Body of pancreas (tissue), 4 donors: ENCODE results near the gene USP13. TPM values are rescaled to one million over a fixed set of nuclear protein-coding genes. Genes with fewer than 3 reads are reported as not detected.
"Not testable (repeated sequence)": the region's sequence is repeated elsewhere in the genome, so short reads cannot be mapped to it uniquely, and the experiment has no call there.

Experiments used
- ATAC-seq: fragments of 150-250 bp; one replicate; pipeline ENCODE4 v1.9.1; 2016
- DNase-seq, 4 donors: peaks; one replicate each; pipeline ENCODE4 v3.0.0-alpha.2; 2019
- H3K27ac ChIP-seq, 4 donors: fragments of 200-600 bp; sonication (generic); 1 replicate in 3 of 4; 2 replicates in 1 of 4; pipeline versions ENCODE4 v1.5.1 to v1.6.1; 2016 to 2019; ENCODE audit warnings: mild to moderate bottlenecking in 1 of 4, mixed read lengths in 1 of 4, moderate library complexity in 1 of 4
- H3K27me3 ChIP-seq, 2 donors: fragments of 200-600 bp; sonication (generic); one replicate each; pipeline ENCODE4 v1.6.0; 2016; ENCODE audit warnings: mild to moderate bottlenecking in 1 of 2
- H3K36me3 ChIP-seq, 2 donors: fragments of 200-600 bp; sonication (generic); replicated peaks in 1 of 2; 2 replicates each; pipeline ENCODE4 v1.5.1; 2016; ENCODE audit warnings: low read depth in 2 of 2; ENCODE audit not compliant: insufficient read depth in 1 of 2
- H3K4me1 ChIP-seq: fragments of 200-600 bp; sonication (generic); one replicate; pipeline ENCODE4 v1.6.0; 2016
- H3K4me3 ChIP-seq, 2 donors: fragments of 200-600 bp; sonication (generic); 1 replicate in 1 of 2; 2 replicates in 1 of 2; pipeline ENCODE4 v1.5.1; 2016 to 2019
- H3K9me3 ChIP-seq, 3 donors: fragments of 200-600 bp; sonication (generic); 1 replicate in 2 of 3; 2 replicates in 1 of 3; pipeline ENCODE4 v1.5.1; 2016
- POLR2A ChIP-seq, 3 donors: fragments of 450-650 bp; IDR thresholded peaks; one replicate each; pipeline ENCODE4 v1.6.1; 2016; ENCODE audit warnings: antibody characterized with exemption in 3 of 3, mild to moderate bottlenecking in 2 of 3
- WGBS, 2 donors: methylation state at CpG; one replicate each; pipeline ENCODE4 v1.1.5; 2017; 5-methylcytosine and 5-hydroxymethylcytosine counted together
- intact Hi-C: fragments of 100-400 bp; cut with DNase I; formaldehyde crosslinking; loops from one replicate; pipeline ENCODE4 v1.15.1; 2023
- total RNA-seq, 2 donors: library from RNA; depleted of rRNA; stranded (reverse); fragments of >200 nt; gene quantifications; one replicate each; pipeline ENCODE4 v1.1.0, GENCODE V29; 2016
- TF ChIP-seq, protein P1 (sequence below), 7 experiments: fragments of 450-650 bp in 4 of 7; fragments of 200-600 bp in 3 of 7; sonication (generic) in 3 of 7; IDR thresholded peaks; one replicate each; pipeline ENCODE4 v1.5.1; 2016 to 2019; ENCODE audit warnings: antibody characterized with exemption in 7 of 7

The USP13 gene
- total RNA-seq, 2 donors from 2014 or later = 5.4 to 6.9 TPM

DNA sequence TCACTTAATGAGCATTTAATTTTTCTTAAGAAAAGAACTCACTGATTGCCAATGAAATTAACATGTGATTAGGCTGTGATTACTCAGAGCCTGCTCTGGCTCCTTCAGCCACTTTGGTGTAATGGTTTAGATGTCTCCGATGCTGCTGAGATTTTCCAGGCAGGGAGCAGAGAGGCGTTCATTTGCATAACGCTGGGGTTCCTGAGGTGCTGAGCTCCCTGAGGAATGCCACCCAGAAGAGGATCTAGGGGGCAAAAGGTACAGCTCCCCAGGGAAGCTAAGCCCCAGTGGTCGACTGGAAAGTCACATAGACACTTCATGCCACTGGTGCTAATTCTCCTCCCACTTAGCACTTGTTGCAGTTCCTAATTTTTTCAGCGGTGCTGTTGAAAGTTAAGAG is 119.5 kb downstream of the USP13 start:
- H3K36me3 ChIP-seq = no peaks in the 10 kb centered on the region
- no peak overlapping the region for H3K4me3 ChIP-seq
- no peak for DNase-seq
- peaks cover 14% of the 10 kb centered on the region for H3K4me1 ChIP-seq
- H3K27me3 ChIP-seq = no peaks in the 10 kb centered on the region
- intact Hi-C loops = no loop called here
- ATAC-seq = no peak
- H3K9me3 ChIP-seq = no peaks in the 10 kb centered on the region
- TF ChIP-seq, protein P1, sequence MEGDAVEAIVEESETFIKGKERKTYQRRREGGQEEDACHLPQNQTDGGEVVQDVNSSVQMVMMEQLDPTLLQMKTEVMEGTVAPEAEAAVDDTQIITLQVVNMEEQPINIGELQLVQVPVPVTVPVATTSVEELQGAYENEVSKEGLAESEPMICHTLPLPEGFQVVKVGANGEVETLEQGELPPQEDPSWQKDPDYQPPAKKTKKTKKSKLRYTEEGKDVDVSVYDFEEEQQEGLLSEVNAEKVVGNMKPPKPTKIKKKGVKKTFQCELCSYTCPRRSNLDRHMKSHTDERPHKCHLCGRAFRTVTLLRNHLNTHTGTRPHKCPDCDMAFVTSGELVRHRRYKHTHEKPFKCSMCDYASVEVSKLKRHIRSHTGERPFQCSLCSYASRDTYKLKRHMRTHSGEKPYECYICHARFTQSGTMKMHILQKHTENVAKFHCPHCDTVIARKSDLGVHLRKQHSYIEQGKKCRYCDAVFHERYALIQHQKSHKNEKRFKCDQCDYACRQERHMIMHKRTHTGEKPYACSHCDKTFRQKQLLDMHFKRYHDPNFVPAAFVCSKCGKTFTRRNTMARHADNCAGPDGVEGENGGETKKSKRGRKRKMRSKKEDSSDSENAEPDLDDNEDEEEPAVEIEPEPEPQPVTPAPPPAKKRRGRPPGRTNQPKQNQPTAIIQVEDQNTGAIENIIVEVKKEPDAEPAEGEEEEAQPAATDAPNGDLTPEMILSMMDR (IDR thresholded peaks at IDR 0.05) = no peak
- TF ChIP-seq POLR2A (IDR thresholded peaks at IDR 0.05) = no peak
- no peak overlapping the region for H3K27ac ChIP-seq
- WGBS, 2 donors = 81 to 86% methylated on average over 5 of the region's 5 CpGs

DNA sequence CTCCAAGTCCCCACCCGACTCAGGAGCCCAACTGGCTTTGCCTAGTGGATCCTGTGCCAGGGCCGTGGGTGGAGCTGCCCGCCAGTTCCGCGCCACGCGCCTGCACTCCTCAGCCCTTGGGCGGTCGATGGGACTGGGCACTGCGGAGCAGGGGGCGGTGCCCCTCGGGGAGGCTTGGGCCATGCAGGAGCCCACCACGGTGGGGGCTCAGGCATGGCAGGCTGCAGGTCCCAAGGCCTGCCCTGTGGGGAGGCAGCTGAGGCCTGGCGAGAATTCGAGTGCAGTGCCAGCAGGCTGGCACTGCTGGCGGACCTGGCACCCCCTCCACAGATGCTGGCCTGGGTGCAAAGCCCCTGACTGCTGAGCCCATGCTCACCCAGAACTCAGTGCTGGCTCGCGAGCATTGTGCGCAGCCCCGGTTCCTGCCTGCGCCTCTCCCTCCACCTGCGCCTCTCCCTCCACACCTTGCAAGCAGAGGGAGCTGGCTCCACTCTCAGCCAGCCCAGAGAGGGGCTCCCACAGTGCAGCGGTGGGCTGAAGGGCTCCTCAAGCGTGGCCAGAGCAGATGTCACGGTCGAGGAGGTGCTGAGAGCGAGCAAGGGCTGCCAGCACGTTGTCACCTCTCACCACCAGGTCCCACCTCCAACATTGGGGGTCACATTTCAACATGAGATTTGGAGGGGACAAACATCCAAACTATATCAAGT is 122.7 kb downstream of the USP13 start:
- Histone ChIP-seq H3K27ac (no peak overlapping the region), H3K36me3 (no peaks in the 10 kb centered on the region), H3K9me3 (no peaks in the 10 kb centered on the region), H3K4me3 (no peak overlapping the region), H3K4me1 (peaks cover under 1% of the 10 kb centered on the region), H3K27me3 (no peaks in the 10 kb centered on the region)
- intact Hi-C loops = no loop called here
- ATAC-seq (no peak), DNase-seq (no peak)
- TF ChIP-seq POLR2A (IDR thresholded peaks at IDR 0.05) = no peak
- TF ChIP-seq, protein P1 (IDR thresholded peaks at IDR 0.05) = no peak
- WGBS, 2 donors = 98% methylated on average over 10 to 28 of the region's 28 CpGs

GRCh38 chr3:179782841-179783240 is 130.0 kb downstream of the USP13 start:
- H3K36me3 ChIP-seq, H3K9me3 ChIP-seq, ATAC-seq, H3K4me1 ChIP-seq, H3K27me3 ChIP-seq, H3K4me3 ChIP-seq, DNase-seq, intact Hi-C loops, H3K27ac ChIP-seq: not testable (repeated sequence)
- WGBS, 2 donors = 98 to 100% methylated on average over 5 of the region's 5 CpGs

- peak in 1 of 4 donors; percentile 26 for DNase-seq
Observed at GRCh38 chr3:179788996-179789395, 136.2 kb downstream of the USP13 start.

GRCh38 chr3:179791793-179792192 is 139.0 kb downstream of the USP13 start:
- no peak overlapping the region for H3K27ac ChIP-seq
- H3K4me3 ChIP-seq = no peak overlapping the region
- 94 to 97% methylated on average over 3 of the region's 3 CpGs for WGBS, 2 donors
- ATAC-seq (no peak), DNase-seq (no peak)
- TF ChIP-seq POLR2A (IDR thresholded peaks at IDR 0.05) = no peak
- TF ChIP-seq, protein P1 (IDR thresholded peaks at IDR 0.05) = no peak
- peaks cover 10% of the 10 kb centered on the region for H3K4me1 ChIP-seq
- no peaks in the 10 kb centered on the region for H3K9me3 ChIP-seq
- no peaks in the 10 kb centered on the region for H3K27me3 ChIP-seq
- H3K36me3 ChIP-seq = no peaks in the 10 kb centered on the region
- intact Hi-C loops = no loop called here

More at GRCh38 chr3:179788996-179789395, 136.2 kb downstream of the USP13 start:
- intact Hi-C loops = no loop called here
- ATAC-seq = no peak
- no peak overlapping the region for H3K27ac ChIP-seq
- H3K36me3 ChIP-seq = no peaks in the 10 kb centered on the region
- WGBS, 2 donors = 56 to 61% methylated on average over 1 of the region's 1 CpG
- no peaks in the 10 kb centered on the region for H3K4me1 ChIP-seq
- no peaks in the 10 kb centered on the region for H3K27me3 ChIP-seq
- H3K4me3 ChIP-seq = no peak overlapping the region
- no peaks in the 10 kb centered on the region for H3K9me3 ChIP-seq
- TF ChIP-seq POLR2A (IDR thresholded peaks at IDR 0.05) = no peak
- TF ChIP-seq, protein P1 (IDR thresholded peaks at IDR 0.05) = no peak
